Measurements from ENCODE around the gene ACE.

ACE gene

DNA sequence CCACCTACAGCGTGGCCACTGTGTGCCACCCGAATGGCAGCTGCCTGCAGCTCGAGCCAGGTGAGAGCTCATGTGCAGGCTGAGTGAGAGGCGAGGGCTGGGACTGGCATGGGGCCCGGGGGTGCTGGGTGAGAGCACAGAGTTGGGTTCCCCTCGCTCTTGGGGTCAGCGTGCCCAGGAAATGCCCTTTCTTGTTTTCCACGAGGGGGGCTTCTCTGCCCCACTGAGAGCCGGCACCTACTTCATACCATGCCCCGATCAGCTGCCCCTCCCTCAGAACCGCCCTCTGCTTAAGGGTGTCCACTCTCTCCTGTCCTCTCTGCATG is 10.1 kb downstream of the ACE start:
- no peak overlapping the region for H3K9ac ChIP-seq (ENCODE audit: low read depth, low read length)
- peaks cover 38% of the 10 kb centered on the region for H3K27me3 ChIP-seq (ENCODE audit: control insufficient read depth, insufficient read depth, low read length)
- no peaks in the 10 kb centered on the region for H3K36me3 ChIP-seq (ENCODE audit: insufficient read depth, low read length)
- no peaks in the 10 kb centered on the region for H3K4me1 ChIP-seq (ENCODE audit: control insufficient read depth, insufficient read depth, low read length)
- H3K4me2 ChIP-seq (ENCODE audit: low read length) = no peak overlapping the region
- no peaks in the 10 kb centered on the region for H3K9me3 ChIP-seq (replicated peaks; ENCODE audit: low read length)
- H3K4me3 ChIP-seq (ENCODE audit: low read length) = no peak overlapping the region

GRCh38 chr17:63488851-63489250 is 12.0 kb downstream of the ACE start:
- Histone ChIP-seq H3K9ac (ENCODE audit: low read depth, low read length) (no peak overlapping the region), H3K27me3 (ENCODE audit: control insufficient read depth, insufficient read depth, low read length) (peaks cover 43% of the 10 kb centered on the region), H3K4me3 (ENCODE audit: low read length) (no peak overlapping the region)

GRCh38 chr17:63489291-63489690 is 12.4 kb downstream of the ACE start:
- Histone ChIP-seq H3K9ac (ENCODE audit: low read depth, low read length) (no peak overlapping the region), H3K4me1 (ENCODE audit: control insufficient read depth, insufficient read depth, low read length) (no peaks in the 10 kb centered on the region), H3K27me3 (ENCODE audit: control insufficient read depth, insufficient read depth, low read length) (peaks cover 43% of the 10 kb centered on the region), H3K4me2 (ENCODE audit: low read length) (no peak overlapping the region), H3K36me3 (ENCODE audit: insufficient read depth, low read length) (no peaks in the 10 kb centered on the region), H3K9me3 (replicated peaks; ENCODE audit: low read length) (no peaks in the 10 kb centered on the region), H3K4me3 (ENCODE audit: low read length) (no peak overlapping the region)

More at GRCh38 chr17:63488851-63489250, 12.0 kb downstream of the ACE start:
- Histone ChIP-seq H3K4me2 (ENCODE audit: low read length) (no peak overlapping the region), H3K36me3 (ENCODE audit: insufficient read depth, low read length) (no peaks in the 10 kb centered on the region), H3K9me3 (replicated peaks; ENCODE audit: low read length) (no peaks in the 10 kb centered on the region), H3K4me1 (ENCODE audit: control insufficient read depth, insufficient read depth, low read length) (no peaks in the 10 kb centered on the region)

GRCh38 chr17:63490329-63490728 is 13.5 kb downstream of the ACE start:
- Histone ChIP-seq H3K4me3 (ENCODE audit: low read length) (no peak overlapping the region), H3K4me1 (ENCODE audit: control insufficient read depth, insufficient read depth, low read length) (no peaks in the 10 kb centered on the region), H3K4me2 (ENCODE audit: low read length) (no peak overlapping the region), H3K27me3 (ENCODE audit: control insufficient read depth, insufficient read depth, low read length) (peaks cover 43% of the 10 kb centered on the region), H3K36me3 (ENCODE audit: insufficient read depth, low read length) (no peaks in the 10 kb centered on the region), H3K9ac (ENCODE audit: low read depth, low read length) (no peak overlapping the region), H3K9me3 (replicated peaks; ENCODE audit: low read length) (no peaks in the 10 kb centered on the region)

DNA sequence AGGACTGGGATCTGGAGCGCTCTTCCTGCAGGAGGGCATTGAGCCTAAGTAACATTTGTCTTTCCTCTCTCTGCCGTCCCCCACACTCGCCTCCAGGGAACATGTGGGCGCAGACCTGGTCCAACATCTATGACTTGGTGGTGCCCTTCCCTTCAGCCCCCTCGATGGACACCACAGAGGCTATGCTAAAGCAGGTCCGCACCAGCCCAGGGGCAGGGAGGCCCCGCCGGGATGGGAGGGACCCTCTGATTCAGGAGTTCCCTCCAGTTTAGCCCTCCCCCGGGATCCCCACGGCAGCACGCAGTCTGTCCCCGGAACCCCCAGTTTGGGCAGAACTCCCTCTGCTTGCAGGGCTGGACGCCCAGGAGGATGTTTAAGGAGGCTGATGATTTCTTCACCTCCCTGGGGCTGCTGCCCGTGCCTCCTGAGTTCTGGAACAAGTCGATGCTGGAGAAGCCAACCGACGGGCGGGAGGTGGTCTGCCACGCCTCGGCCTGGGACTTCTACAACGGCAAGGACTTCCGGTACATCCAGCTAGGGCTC is 14.1 kb downstream of the ACE start:
- H3K4me3 ChIP-seq (ENCODE audit: low read length) = no peak overlapping the region
- H3K9ac ChIP-seq (ENCODE audit: low read depth, low read length) = no peak overlapping the region
- no peaks in the 10 kb centered on the region for H3K36me3 ChIP-seq (ENCODE audit: insufficient read depth, low read length)
- no peak overlapping the region for H3K4me2 ChIP-seq (ENCODE audit: low read length)
- no peaks in the 10 kb centered on the region for H3K4me1 ChIP-seq (ENCODE audit: control insufficient read depth, insufficient read depth, low read length)
- no peaks in the 10 kb centered on the region for H3K9me3 ChIP-seq (replicated peaks; ENCODE audit: low read length)
- peaks cover 43% of the 10 kb centered on the region for H3K27me3 ChIP-seq (ENCODE audit: control insufficient read depth, insufficient read depth, low read length)

DNA sequence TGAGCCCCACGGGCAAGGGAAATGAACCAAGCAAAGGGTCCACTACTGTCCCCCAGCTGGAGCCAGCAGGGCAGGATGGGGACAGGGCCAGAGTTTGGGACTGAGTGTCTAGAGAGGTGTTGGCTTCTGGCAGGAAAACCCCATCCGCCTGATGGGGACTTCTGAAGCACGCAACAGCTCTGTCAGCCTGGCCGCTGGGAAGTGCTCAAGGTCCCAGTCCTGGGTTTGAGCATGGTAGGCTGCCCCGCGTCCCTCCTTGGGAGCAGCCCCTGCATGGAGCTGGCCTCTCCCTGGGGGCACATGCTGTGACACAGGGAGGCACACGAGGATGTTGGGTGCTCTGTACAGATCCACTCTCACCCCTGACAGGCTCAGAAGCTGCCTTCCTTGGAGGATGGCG is 14.6 kb downstream of the ACE start:
- Histone ChIP-seq H3K4me2 (ENCODE audit: low read length) (no peak overlapping the region), H3K9me3 (replicated peaks; ENCODE audit: low read length) (no peaks in the 10 kb centered on the region), H3K4me1 (ENCODE audit: control insufficient read depth, insufficient read depth, low read length) (no peaks in the 10 kb centered on the region), H3K36me3 (ENCODE audit: insufficient read depth, low read length) (no peaks in the 10 kb centered on the region), H3K27me3 (ENCODE audit: control insufficient read depth, insufficient read depth, low read length) (peaks cover 40% of the 10 kb centered on the region), H3K4me3 (ENCODE audit: low read length) (no peak overlapping the region), H3K9ac (ENCODE audit: low read depth, low read length) (no peak overlapping the region)

GRCh38 chr17:63491977-63492618 is 15.2 kb downstream of the ACE start:
- Histone ChIP-seq H3K9ac (ENCODE audit: low read depth, low read length) (no peak overlapping the region), H3K9me3 (replicated peaks; ENCODE audit: low read length) (no peaks in the 10 kb centered on the region)

GRCh38 chr17:63492940-63493339 is 16.1 kb downstream of the ACE start:
- Histone ChIP-seq H3K4me1 (ENCODE audit: control insufficient read depth, insufficient read depth, low read length) (no peaks in the 10 kb centered on the region), H3K9ac (ENCODE audit: low read depth, low read length) (no peak overlapping the region), H3K9me3 (replicated peaks; ENCODE audit: low read length) (no peaks in the 10 kb centered on the region), H3K36me3 (ENCODE audit: insufficient read depth, low read length) (no peaks in the 10 kb centered on the region), H3K4me2 (ENCODE audit: low read length) (no peak overlapping the region), H3K27me3 (ENCODE audit: control insufficient read depth, insufficient read depth, low read length) (peaks cover 40% of the 10 kb centered on the region), H3K4me3 (ENCODE audit: low read length) (no peak overlapping the region)

More at GRCh38 chr17:63491977-63492618, 15.2 kb downstream of the ACE start:
- H3K36me3 ChIP-seq (ENCODE audit: insufficient read depth, low read length) = no peaks in the 10 kb centered on the region
- no peaks in the 10 kb centered on the region for H3K4me1 ChIP-seq (ENCODE audit: control insufficient read depth, insufficient read depth, low read length)
- H3K4me3 ChIP-seq (ENCODE audit: low read length) = no peak overlapping the region
- H3K4me2 ChIP-seq (ENCODE audit: low read length) = no peak overlapping the region
- H3K27me3 ChIP-seq (ENCODE audit: control insufficient read depth, insufficient read depth, low read length) = peaks cover 40% of the 10 kb centered on the region

GRCh38 chr17:63493411-63493810 is 16.6 kb downstream of the ACE start:
- Histone ChIP-seq H3K9ac (ENCODE audit: low read depth, low read length) (no peak overlapping the region), H3K27me3 (ENCODE audit: control insufficient read depth, insufficient read depth, low read length) (peaks cover 41% of the 10 kb centered on the region), H3K4me1 (ENCODE audit: control insufficient read depth, insufficient read depth, low read length) (peaks cover 2% of the 10 kb centered on the region), H3K36me3 (ENCODE audit: insufficient read depth, low read length) (no peaks in the 10 kb centered on the region), H3K4me3 (ENCODE audit: low read length) (no peak overlapping the region), H3K9me3 (replicated peaks; ENCODE audit: low read length) (no peaks in the 10 kb centered on the region), H3K4me2 (ENCODE audit: low read length) (no peak overlapping the region)

DNA sequence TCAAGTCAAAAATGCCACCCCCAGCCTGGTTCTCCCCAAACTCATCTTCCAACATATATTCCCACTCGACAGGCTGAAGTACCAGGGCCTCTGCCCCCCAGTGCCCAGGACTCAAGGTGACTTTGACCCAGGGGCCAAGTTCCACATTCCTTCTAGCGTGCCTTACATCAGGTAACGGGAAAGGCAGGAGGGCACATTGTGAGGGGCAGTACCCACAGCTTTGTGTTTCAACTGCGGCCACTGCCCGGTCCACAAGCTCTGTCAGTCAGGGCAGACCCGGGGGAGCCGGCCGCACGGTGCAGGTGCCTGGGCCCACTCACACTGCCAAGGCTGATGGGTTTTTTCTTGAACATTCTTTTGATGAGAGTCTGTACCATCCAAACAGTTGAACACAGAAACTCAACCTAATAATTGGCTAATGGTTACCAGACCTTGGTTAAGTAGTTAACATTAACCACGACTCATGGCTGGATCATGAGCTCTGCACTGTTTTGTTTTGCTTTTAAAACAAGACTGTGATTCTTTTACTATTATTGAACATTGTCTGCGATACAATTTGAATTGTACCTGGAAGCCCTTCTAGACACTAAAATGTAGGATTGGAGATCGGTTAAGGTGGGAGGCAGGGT is 17.6 kb downstream of the ACE start:
- H3K4me2 ChIP-seq (ENCODE audit: low read length) = no peak overlapping the region
- peaks cover 5% of the 10 kb centered on the region for H3K4me1 ChIP-seq (ENCODE audit: control insufficient read depth, insufficient read depth, low read length)
- peaks cover 36% of the 10 kb centered on the region for H3K27me3 ChIP-seq (ENCODE audit: control insufficient read depth, insufficient read depth, low read length)
- no peak overlapping the region for H3K4me3 ChIP-seq (ENCODE audit: low read length)
- no peak overlapping the region for H3K9ac ChIP-seq (ENCODE audit: low read depth, low read length)
- H3K9me3 ChIP-seq (replicated peaks; ENCODE audit: low read length) = no peaks in the 10 kb centered on the region
- H3K36me3 ChIP-seq (ENCODE audit: insufficient read depth, low read length) = no peaks in the 10 kb centered on the region

DNA sequence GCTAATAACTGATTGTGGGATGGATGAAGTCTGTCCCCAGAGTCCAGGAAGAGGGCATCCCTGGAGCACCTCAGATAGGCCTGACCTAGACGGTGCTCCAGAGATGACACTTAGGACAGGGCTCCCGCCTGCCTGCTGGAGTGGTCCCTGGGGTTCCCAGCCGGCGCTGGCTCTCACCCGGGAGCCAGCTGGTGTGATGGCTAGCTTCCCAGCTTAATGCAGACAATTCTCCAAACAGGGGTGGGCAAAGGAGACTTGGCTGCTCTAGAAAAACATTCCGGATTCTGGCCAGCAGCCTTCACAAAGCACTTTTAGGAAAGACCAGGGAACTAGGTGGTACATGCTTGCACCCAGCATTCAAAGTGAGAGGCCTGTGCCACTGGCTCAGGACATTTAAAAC is 18.6 kb downstream of the ACE start:
- Histone ChIP-seq H3K4me1 (ENCODE audit: control insufficient read depth, insufficient read depth, low read length) (peaks cover 5% of the 10 kb centered on the region), H3K4me3 (ENCODE audit: low read length) (no peak overlapping the region), H3K9me3 (replicated peaks; ENCODE audit: low read length) (no peaks in the 10 kb centered on the region), H3K4me2 (ENCODE audit: low read length) (no peak overlapping the region), H3K27me3 (ENCODE audit: control insufficient read depth, insufficient read depth, low read length) (peaks cover 31% of the 10 kb centered on the region), H3K36me3 (ENCODE audit: insufficient read depth, low read length) (no peaks in the 10 kb centered on the region), H3K9ac (ENCODE audit: low read depth, low read length) (no peak overlapping the region)

- H3K9ac ChIP-seq (ENCODE audit: low read depth, low read length) = no peak overlapping the region
- peaks cover 30% of the 10 kb centered on the region for H3K27me3 ChIP-seq (ENCODE audit: control insufficient read depth, insufficient read depth, low read length)
- no peaks in the 10 kb centered on the region for H3K36me3 ChIP-seq (ENCODE audit: insufficient read depth, low read length)
- H3K4me3 ChIP-seq (ENCODE audit: low read length) = no peak overlapping the region
- H3K4me2 ChIP-seq (ENCODE audit: low read length) = no peak overlapping the region
- H3K9me3 ChIP-seq (replicated peaks; ENCODE audit: low read length) = no peaks in the 10 kb centered on the region
- H3K4me1 ChIP-seq (ENCODE audit: control insufficient read depth, insufficient read depth, low read length) = peaks cover 5% of the 10 kb centered on the region
Observed at GRCh38 chr17:63496177-63496576, 19.3 kb downstream of the ACE start.

All from skeletal muscle satellite cell (primary cell).